GM12878 (cell line): Measurements from ENCODE around the gene COA1.

Experiments used
- BACH1 ChIP-seq: fragments of 450-650 bp; IDR thresholded peaks from 2 replicates; pipeline ENCODE4 v1.6.1; 2017; ENCODE audit warnings: mild to moderate bottlenecking, borderline replicate concordance
- CBX5 ChIP-seq: sonication (generic); IDR thresholded peaks from 2 replicates; pipeline ENCODE4 v1.6.1; 2016; ENCODE audit warnings: low read depth, moderate library complexity, mild to moderate bottlenecking, inconsistent platforms
- CHD2 ChIP-seq: IDR thresholded peaks from 2 replicates; pipeline ENCODE4 v1.6.1; 2011; ENCODE audit warnings: low read depth, low read length, improper control_type of control experiment, borderline replicate concordance
- EGR1 ChIP-seq, 2 experiments: IDR thresholded peaks; 1 replicate in 1 of 2; 2 replicates in 1 of 2; pipeline ENCODE4 v1.6.1; 2011 to 2012; ENCODE audit warnings: low read depth in 2 of 2, low read length in 2 of 2, borderline replicate concordance in 1 of 2, mild to moderate bottlenecking in 1 of 2, moderate library complexity in 1 of 2
- EP300 ChIP-seq, 2 experiments: fragments of 150-350 bp in 1 of 2; IDR thresholded peaks; 2 replicates each; pipeline ENCODE4 v1.6.1; 2011 to 2012; ENCODE audit warnings: low read depth in 2 of 2, low read length in 2 of 2, borderline replicate concordance in 1 of 2, improper control_type of control experiment in 1 of 2, inconsistent platforms in 1 of 2; ENCODE audit not compliant: control insufficient read depth in 1 of 2
- IKZF2 ChIP-seq, 2 experiments: fragments of 450-650 bp; IDR thresholded peaks; 2 replicates each; pipeline ENCODE4 v1.6.1; 2017; ENCODE audit warnings: mild to moderate bottlenecking in 2 of 2, moderate library complexity in 2 of 2
- MYC ChIP-seq: IDR thresholded peaks from 2 replicates; pipeline ENCODE4 v1.6.1; 2011; ENCODE audit warnings: mild to moderate bottlenecking, low read length, moderate library complexity, inconsistent platforms; ENCODE audit not compliant: insufficient read depth, insufficient replicate concordance, insufficient read length, severe bottlenecking
- POLR2A ChIP-seq: IDR thresholded peaks from 2 replicates; pipeline ENCODE4 v1.6.1; 2011; ENCODE audit warnings: low read depth, mild to moderate bottlenecking, low read length
- RUNX3 ChIP-seq: IDR thresholded peaks from 2 replicates; pipeline ENCODE4 v1.6.1; 2012; ENCODE audit warnings: low read length, inconsistent platforms
- TBL1XR1 ChIP-seq: IDR thresholded peaks from 2 replicates; pipeline ENCODE4 v1.6.1; 2012; ENCODE audit warnings: low read depth, low read length, improper control_type of control experiment
- TCF12 ChIP-seq: IDR thresholded peaks from 2 replicates; pipeline ENCODE4 v1.6.1; 2011; ENCODE audit warnings: low read depth, mild to moderate bottlenecking, low read length
- ZNF274 ChIP-seq: IDR thresholded peaks from one replicate; pipeline ENCODE4 v1.8.0; 2011; ENCODE audit not compliant: insufficient read length, insufficient read depth
- TF ChIP-seq, protein P1 (sequence below), 3 experiments: IDR thresholded peaks in 2 of 3; conservative IDR thresholded peaks in 1 of 3; 2 replicates each; pipeline ENCODE4 v1.5.1; 2011; ENCODE audit warnings: low read depth in 3 of 3, low read length in 3 of 3, mild to moderate bottlenecking in 3 of 3, control low read depth in 2 of 3, moderate library complexity in 2 of 3, inconsistent platforms in 1 of 3, mixed read lengths in 1 of 3; ENCODE audit not compliant: control insufficient read depth in 2 of 3, insufficient read depth in 1 of 3; ENCODE audit errors: extremely low read depth in 1 of 3
- TF ChIP-seq, protein P2 (sequence below): fragments of 450-650 bp; IDR thresholded peaks from 2 replicates; pipeline ENCODE4 v1.6.1; 2017; ENCODE audit warnings: low read depth, mild to moderate bottlenecking, moderate library complexity

DNA sequence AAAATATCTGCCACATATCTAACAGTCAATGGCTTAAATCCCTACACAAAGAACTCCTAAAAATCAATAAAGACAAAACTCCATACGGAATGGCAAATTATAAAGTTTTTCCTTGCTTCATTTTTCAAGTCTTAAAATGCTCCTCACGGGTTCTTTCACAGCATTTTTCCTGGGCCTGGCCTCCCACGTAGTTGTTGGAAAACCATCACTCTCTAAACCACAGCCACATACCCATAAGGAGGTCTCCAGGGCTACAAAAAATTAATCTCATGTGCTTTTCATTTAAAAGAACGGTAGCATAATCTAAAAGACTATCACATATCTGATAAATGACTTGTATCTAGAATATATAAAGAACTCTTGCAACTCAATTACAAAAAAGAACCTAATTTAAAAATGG is 2.9 kb downstream of the COA1 start:
- TF ChIP-seq ZNF274: no peak
- no peak for TF ChIP-seq EGR1 (IDR thresholded peaks at IDR 0.05; ENCODE audit: borderline replicate concordance in 1 of 2, low read depth in 2 of 2, low read length in 2 of 2)
- TF ChIP-seq, protein P1, sequence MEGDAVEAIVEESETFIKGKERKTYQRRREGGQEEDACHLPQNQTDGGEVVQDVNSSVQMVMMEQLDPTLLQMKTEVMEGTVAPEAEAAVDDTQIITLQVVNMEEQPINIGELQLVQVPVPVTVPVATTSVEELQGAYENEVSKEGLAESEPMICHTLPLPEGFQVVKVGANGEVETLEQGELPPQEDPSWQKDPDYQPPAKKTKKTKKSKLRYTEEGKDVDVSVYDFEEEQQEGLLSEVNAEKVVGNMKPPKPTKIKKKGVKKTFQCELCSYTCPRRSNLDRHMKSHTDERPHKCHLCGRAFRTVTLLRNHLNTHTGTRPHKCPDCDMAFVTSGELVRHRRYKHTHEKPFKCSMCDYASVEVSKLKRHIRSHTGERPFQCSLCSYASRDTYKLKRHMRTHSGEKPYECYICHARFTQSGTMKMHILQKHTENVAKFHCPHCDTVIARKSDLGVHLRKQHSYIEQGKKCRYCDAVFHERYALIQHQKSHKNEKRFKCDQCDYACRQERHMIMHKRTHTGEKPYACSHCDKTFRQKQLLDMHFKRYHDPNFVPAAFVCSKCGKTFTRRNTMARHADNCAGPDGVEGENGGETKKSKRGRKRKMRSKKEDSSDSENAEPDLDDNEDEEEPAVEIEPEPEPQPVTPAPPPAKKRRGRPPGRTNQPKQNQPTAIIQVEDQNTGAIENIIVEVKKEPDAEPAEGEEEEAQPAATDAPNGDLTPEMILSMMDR (IDR thresholded peaks at IDR 0.05 in 2 of 3, conservative IDR thresholded peaks at IDR 0.05 in 1 of 3; ENCODE audit: control insufficient read depth in 2 of 3, extremely low read depth in 1 of 3, insufficient read depth in 1 of 3, low read depth in 3 of 3, low read length in 3 of 3): no peak
- no peak for TF ChIP-seq IKZF2 (IDR thresholded peaks at IDR 0.05)
- no peak for TF ChIP-seq EP300 (IDR thresholded peaks at IDR 0.05; ENCODE audit: borderline replicate concordance in 1 of 2, control insufficient read depth in 1 of 2, low read depth in 2 of 2, low read length in 2 of 2)
- TF ChIP-seq CBX5: no peak
- no peak for TF ChIP-seq MYC
- TF ChIP-seq, protein P2, sequence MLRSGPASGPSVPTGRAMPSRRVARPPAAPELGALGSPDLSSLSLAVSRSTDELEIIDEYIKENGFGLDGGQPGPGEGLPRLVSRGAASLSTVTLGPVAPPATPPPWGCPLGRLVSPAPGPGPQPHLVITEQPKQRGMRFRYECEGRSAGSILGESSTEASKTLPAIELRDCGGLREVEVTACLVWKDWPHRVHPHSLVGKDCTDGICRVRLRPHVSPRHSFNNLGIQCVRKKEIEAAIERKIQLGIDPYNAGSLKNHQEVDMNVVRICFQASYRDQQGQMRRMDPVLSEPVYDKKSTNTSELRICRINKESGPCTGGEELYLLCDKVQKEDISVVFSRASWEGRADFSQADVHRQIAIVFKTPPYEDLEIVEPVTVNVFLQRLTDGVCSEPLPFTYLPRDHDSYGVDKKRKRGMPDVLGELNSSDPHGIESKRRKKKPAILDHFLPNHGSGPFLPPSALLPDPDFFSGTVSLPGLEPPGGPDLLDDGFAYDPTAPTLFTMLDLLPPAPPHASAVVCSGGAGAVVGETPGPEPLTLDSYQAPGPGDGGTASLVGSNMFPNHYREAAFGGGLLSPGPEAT: no peak
- TF ChIP-seq TBL1XR1: no peak
- no peak for TF ChIP-seq POLR2A
- TF ChIP-seq TCF12: no peak
- no peak for TF ChIP-seq CHD2
- TF ChIP-seq BACH1: no peak
- no peak for TF ChIP-seq RUNX3
